Stimulated activated naive CD4-positive, alpha-beta T cell (primary cell): Measurements from ENCODE around the gene RGS6.

Experiments used
- DNase-seq, 6 experiments: peaks; one replicate each; lab custom pipeline; 2025; lab: John Stamatoyannopoulos, UW

The RGS6 gene

GRCh38 chr14:72311516-72311915 is 379.3 kb downstream of the RGS6 start:
- no peak for DNase-seq

GRCh38 chr14:72314808-72315435 is 382.7 kb downstream of the RGS6 start:
- DNase-seq: no peak

DNA sequence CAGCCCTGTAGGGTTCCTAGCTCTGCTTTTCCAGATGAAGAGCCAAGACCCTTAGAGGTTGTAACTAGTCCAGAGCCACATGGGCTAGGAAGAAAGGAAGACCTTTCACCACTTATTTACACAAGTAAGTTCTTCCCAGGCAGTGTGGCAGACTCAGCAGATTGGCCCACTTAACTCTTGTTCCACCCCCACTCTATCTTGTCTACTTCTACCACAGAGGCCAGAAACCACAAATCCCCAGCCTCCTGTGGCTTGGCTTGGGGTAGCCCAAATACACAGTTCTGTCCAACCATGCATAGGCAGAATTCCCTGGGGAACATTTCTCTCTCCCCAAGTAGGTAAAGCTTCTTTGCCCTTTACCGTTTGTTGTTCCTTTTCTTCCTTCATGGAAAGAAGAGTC is 383.5 kb downstream of the RGS6 start:
- DNase-seq: no peak

DNA sequence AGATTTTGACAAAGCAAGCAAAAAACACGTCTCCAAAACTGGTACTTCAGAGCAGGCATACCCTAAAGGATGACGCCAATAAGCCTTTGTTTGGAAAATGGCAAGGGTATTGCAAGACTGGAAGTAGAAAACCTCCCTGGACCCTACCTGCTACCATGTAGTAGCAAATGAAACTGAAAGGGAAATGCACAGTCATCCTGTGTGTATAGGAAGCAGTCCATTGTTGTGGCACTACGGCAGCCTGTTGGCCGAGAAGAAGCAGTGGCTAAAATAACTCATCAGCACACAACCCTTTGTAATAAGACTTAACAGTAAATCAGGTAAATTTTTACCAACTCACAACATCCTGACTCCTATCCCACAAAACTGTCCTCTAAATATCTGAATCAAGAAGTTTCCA is 386.4 kb downstream of the RGS6 start:
- no peak for DNase-seq

- no peak for DNase-seq
Observed at GRCh38 chr14:72332046-72332445, 399.8 kb downstream of the RGS6 start.

DNA sequence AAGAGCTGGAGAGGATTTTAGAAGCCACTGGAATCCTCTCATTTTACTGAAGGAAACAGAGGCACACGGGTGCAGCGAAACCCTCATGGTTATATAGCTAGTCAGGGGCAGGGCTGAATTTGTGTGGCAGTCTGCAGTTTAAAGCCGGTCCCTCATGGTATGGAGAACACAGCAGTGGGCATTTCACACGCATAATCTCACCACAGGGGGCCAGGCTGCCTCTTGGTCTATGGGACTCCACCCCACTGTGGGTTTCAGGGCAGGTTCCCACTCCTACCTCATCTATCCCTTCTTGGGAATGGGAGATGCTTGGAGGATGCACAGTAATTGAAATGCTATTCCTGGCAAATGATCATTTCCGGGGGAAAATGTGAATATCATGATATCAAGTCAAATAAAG is 400.6 kb downstream of the RGS6 start:
- DNase-seq: no peak

GRCh38 chr14:72333357-72333756 is 401.1 kb downstream of the RGS6 start:
- DNase-seq: no peak

DNA sequence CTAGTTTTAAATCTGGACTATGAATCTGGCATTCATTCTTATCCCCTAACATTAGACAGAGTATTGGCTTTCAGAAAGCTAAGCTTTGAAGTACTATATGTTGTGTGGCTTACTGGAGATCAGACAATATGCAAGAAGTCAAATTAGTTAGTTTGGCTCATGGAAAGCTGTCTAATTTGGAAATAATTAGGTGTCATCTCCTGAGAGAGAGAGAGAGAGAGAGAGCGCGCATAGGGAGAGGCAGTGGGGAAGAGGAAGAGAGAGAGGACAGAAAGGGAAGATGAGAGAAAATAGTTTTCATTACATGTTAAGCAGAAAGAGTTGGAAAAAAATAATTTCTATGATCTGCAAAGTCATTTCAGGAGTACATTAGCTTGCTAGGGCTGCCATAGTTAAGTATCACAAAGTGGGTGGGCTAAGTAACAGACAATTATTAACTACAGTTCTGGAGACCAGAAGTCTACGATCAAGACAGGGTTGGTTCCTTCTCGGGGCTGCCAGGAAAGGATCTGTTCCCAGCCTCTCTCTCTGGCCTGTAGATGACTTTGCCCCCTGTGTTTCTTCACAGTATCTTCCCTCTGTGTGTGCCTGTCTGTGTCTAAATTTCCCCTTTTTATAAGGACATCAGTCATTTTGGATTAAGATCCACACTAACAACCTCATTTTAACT is 404.2 kb downstream of the RGS6 start:
- no peak for DNase-seq

GRCh38 chr14:72341237-72341636 is 409.0 kb downstream of the RGS6 start:
- no peak for DNase-seq

DNA sequence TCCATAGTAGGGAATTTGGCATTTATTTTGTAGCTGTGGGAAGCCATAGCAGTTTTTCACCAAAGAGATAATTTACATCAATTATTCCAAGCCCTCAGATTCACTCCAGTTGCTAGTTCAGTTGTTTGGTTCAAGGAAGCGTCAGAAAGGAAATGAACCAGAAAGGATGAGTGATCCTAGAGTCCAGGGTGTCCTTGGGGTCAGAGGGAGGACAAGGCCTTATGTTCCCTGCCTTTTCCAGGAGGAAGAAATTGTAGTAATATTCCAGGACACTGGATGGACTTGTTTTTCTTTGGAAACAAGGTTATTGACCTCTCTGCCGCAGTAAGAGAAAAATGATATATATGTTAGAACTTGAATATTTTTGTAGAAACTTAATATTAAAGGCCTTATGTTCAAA is 409.5 kb downstream of the RGS6 start:
- DNase-seq: no peak

DNA sequence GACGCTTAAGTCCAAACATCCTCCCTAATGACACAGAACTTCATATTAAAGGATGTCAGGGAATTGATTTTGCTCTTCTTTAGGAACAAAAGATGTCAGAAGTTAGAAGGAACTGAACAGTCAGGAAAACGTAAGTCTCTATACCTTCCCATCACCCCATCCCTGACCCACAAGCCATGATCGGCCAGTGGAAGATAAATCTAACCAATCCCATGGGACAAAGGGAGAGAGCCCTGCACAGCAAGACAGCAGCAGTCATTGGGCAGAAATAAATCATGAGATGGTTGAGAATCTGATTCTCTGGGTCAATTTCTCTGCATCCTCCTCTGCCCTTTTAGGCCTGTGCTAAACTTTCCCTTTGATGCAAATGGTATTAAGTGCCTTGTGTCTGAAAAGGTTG is 414.9 kb downstream of the RGS6 start:
- no peak for DNase-seq

DNA sequence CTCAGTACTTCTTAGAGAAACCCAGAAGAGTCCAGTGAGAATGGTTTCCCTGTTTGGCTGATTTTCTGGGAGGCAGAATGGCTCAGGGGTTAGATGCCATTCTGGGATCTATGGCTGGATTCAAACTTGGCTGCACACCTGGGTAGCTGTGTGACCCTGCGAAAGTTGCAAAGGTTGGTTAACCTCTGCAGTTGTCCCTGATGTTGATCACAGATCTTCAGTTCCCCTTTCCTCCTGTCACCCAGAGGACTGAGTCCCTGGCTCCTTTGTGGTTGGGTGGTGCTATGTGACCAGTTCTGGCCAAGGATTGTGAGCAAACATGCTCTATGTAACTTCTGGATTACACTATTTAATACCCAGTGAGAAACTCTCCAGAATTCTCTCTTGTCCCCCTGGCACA is 418.0 kb downstream of the RGS6 start:
- DNase-seq: no peak

GRCh38 chr14:72352012-72352411 is 419.8 kb downstream of the RGS6 start:
- no peak for DNase-seq

DNA sequence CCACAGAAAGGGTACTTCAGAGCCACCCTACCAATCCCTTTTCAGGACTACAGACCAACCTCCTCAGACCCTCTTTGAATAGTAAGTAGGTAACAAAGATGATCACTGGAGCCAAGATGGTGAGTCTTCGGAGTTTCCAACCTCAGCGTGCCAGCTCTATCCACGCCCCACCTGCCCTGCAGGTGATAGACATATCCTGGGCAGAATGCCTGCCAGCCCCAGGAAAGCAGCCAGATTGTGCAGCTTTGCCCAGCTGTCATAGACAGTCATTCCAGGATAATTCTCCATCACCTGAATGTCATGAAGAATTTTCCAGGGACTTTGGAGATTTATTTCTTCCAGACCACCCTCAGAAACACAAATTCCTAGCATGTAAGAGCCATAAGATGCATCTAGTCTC is 434.4 kb downstream of the RGS6 start:
- DNase-seq: no peak

DNA sequence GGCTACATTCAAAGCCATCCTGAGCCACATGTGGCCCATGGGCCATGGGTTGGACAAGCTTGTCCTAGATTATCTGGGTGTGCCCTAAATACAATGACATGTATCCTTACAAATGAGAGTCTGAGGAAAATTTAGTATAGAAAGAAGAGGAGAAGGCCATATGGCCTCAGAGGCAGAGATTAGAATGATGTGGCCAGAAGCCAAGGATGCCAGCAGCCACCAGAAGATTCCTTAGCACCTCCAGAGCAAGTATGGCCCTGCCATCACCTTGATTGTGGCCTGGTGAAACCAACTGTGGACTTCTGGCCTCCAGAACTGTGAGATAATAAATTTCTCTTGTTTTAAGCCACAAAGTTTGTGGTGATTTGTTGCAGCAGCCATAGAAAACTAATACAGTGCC is 436.9 kb downstream of the RGS6 start:
- no peak for DNase-seq

DNA sequence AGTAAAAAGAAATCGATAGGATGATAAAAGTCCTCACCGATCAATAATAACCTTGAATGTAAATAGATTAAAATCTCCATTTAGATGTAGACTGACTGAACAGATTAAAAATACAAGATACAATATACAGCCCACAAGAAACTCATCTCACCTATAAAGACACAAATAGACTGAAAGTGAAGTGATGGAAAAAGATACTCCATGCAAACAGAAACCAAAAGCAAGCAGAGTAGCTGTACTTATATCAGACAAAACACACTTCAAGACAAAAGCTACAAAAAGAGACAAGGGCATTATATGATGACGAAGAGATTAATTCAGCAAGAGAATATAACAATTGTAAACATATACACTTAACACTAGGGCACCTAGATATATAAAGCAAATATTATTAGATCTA is 444.8 kb downstream of the RGS6 start:
- no peak for DNase-seq

GRCh38 chr14:72380456-72380855 is 448.2 kb downstream of the RGS6 start:
- DNase-seq: no peak

DNA sequence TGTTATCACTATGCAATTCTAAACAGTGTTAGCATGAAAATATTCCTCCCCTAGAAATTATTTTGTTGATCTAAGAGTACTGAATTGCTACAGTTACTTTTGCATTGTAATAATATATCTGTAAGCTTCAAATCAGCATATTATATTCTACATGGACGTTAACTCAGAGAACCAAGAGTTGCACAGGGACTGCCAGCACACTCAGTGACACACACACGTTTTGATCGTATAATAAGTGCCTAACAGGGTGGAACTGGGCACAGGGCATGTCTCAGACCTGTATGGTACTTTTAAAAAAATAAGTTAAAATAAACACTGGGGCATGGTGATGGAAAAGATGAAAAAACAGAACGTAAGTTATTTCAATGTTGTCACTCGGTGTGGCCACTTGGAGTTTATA is 451.6 kb downstream of the RGS6 start:
- DNase-seq: no peak

DNA sequence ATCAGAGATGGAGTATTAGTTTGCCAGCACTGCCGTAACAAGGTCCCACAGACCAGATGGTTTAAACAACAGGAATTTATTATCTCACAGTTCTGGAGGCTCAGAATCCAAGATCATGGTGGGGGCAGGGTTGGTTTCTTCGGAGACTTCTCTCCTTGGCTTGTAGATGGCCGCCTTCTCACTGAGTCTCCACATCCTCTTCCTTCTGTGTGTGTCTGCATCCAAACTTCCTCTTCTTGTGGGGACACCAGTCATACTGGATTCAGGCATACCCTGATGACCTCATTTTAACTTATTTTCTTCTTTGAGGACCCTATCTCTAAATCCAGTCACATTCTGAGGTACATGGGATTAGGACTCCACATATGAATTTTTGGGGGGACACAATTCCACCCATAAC is 455.5 kb downstream of the RGS6 start:
- DNase-seq: no peak

DNA sequence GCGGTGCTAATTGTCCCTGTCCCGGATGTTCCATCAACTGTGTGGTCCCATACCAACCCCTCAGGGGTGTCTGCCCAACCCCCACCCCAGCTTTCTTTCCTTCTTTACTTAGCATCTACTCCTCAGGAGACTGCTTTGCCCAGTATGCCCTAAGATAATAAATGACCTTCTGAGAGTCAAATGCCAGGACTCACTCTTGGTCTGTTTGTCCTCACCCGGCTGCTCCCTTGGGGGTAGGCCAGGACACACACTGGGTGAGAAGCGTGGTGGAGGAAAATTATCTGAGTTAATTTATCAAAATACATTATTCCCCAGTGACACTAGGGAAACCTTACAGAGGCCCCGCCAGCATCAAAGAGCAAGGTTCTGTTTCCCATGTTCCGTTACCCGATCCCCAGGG is 457.0 kb downstream of the RGS6 start:
- DNase-seq: no peak

DNA sequence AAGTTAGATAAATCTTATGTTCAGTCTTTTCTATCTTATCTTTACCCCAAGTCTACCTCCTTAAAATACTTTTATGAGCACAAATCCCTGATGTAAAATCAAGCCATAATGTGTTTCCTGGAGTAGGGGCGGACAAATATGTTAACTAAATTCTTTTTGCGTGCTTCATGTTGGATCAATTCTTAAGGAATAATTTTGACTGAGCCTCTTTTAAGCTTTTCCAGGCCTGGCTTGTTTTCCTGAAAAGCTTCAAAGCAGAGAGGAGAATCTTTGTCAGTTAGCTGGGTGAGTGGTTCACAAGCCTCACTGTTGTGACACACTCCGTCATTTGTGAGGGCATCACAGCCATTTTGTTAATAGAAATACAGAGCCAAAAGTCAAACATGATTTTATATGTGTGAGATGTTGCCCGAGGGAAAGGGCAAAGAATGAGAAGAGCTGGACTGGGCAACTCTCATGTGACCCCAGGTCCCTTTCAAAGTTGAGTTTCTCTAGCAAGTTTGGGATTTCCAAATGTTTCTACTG is 468.9 kb downstream of the RGS6 start:
- DNase-seq: no peak

DNA sequence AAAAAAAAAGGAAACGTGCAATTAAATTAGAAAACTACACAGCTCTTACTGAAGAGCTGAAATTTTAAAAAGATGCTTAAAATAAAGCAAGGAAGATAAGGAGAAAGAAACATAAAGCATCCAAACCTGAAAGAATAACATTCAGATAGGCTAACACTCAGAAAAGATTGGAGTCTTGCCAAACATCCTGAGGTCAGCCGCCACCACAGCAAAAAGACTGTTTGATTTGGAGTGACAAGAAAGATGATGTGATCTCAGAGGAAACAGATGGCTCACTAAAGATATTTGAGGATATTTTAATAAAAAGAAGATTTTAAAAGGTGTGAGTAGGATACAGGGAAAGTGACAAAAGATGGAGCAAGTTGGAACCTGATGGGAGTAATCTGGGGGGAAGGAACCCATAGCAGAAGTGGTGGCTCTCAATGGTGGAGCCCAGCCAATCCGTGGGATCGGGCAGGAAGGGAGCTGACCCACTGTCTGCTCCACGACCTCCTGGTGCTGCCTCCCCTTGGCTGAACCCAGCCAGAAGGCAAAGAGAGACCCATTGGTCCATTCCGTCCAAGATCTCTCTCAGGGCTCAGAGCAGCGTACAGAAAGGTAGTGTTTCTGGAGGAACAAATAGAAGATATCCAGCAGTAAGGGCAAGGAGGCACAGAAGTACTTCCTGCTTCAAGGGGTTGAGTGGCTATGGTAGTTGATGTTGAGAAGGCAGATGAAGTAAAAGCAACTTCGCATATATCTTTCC is 469.6 kb downstream of the RGS6 start:
- DNase-seq: peak in 3 of 6 experiments; percentile 13 to 48 (median 18)

GRCh38 chr14:72402377-72402772 is 470.1 kb downstream of the RGS6 start:
- DNase-seq: no peak
